Globus pallidus (tissue), 1 donor: Measurements from ENCODE around the gene EBLN2.
A peak's percentile ranks its signal among the peaks of the same experiment; 100 is the strongest.
"Not testable (repeated sequence)": the region's sequence is repeated elsewhere in the genome, so short reads cannot be mapped to it uniquely, and the experiment has no call there.

Experiments used
- DNase-seq: peaks from one replicate; pipeline ENCODE4 v3.0.0-alpha.2; 2015; ENCODE audit warnings: low spot score

The EBLN2 gene

DNA sequence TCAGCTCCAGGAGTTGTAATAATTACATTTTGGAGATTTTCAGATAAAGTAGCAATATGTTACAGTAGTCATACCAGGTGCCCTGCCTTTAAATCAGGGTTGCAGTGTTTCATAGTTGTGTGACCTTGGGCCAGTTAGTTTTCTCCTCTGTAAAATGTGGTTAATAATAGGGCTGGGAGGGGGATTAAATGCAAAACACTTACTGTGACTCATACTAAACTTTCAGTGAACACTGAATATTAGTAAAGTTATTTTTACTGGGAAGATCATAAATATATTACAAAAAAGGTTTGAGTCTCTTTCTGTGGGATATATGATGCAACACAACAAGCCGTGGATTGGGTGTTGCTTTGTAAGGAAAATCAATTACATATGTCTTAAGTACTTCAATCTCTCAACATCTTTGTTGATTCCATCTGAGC is 1.1 kb upstream of the EBLN2 start:
- DNase-seq: no peak

DNA sequence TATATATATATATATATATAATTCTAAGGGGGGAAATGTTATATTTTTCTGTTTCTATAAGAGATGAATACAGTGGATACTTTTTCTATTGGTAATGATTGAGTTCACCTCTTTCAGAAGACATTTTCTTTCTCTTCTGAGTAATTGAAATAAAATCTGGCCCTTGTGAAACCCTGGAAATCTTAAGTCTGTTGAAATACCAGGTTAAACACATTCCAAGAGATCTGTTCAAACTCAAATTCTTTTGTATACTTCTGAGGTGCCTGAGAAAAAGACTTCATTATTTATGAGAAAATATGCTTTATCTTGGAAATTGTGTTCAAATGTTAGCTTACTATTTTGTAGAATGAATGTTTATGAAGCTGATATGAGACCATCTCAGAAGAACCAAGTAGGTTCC is 4.8 kb downstream of the EBLN2 start:
- not testable (repeated sequence) for DNase-seq

DNA sequence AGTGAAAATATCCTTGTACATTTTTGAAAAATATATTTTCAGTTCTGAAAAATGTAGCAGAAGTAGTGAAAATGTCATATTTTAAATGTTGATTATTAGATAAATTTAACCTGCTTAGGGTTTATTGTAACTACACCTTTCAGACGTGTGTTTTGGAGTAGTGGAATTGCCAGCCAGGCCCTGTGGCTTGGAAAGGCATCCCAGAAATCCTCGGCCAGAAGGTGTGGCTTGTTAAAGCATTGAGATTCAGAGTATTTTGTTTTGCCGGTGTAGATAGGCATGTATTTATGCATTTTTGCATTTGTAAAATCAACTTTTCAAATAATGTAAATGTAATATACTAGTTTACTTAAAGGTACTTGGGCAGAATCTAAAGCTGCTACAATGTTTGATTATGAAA is 7.0 kb downstream of the EBLN2 start:
- DNase-seq: no peak

DNA sequence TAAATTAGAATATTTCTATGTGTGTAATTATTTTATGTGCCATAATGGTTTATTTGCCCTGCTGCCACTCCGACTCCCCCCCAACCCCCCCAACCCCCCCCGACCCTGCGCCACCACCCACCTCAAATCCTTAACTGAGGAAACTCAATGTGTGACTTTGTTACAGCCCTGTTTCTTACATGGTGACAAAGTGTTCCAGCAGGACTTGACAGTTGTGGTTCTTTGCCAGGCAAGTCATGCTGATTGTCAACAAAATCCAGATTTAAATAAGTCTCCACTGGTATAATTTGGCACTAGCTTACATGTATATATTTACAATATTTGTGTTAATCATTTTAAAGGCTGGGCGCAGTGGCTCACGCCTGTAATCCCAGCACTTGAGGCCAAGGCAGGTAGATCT is 7.7 kb downstream of the EBLN2 start:
- no peak for DNase-seq

DNA sequence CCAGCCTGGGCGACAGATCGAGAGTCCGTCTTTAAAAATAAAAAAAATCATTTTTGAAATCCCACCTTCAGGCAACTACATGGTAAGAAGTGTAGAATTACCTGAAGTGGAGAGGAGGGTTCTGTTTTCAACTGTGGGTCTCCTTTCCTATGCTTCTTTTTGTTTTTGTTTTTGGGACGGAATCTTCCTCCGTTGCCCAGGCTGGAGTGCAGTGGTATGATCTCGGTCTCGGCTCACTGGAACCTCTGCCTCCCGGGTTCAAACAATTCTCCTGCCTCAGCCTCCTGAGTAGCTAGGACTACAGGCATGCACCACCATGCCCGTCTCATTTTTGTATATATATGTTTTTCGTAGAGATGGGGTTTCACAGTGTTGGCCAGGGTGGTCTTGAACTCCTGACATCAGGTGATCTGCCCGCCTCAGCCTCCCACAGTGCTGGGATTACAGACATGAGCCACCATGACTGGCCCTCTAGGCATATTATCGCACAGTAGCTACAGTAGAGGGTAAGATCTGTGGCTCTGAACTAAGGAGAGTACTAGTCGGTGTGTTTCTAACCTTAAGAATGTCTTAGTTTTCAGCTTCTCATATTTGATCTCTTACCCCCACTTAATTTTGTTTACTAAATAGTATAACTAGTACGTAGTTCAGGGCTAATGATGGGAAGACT is 8.5 kb downstream of the EBLN2 start:
- no peak for DNase-seq

DNA sequence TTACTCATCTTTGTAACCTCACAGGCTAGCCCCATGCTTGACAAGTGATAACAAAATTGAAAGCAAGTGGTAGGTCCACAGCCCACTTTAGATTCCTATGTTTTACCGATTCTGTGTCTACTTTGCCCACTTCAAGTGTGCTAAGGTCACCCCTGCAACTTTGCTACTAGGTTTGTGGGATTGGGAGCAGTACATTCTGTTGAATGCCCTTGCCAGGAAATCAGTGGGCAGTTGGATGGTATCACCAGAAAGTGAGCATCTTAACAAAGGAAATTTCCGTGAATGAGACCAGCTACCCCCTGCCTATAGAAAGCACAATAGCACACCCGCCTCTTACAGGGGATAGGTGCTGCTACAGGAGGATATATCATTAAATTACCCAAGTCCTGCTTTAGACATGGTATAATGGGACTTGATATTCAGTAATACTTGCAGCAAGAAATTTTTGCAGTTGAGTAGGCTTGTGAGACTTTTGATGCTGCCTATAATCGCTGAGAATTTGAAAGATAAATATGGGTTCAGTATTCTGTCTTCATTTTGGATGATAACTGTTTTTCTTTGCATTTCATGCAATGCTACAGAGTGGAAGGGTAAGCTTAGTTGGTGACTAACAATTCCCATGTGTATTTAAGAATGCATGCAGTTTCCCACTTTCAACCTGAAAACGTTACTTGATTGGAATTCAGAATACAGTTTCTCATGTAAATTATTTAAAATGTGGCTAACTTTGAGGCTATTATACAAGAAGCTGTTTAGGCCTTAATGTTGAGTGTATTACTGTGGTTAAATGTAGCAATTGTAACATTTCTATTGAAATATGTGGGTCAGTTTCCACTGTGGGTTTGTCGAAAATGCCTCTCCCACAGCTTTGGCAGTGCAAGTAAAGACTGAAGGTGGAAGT is 9.5 kb downstream of the EBLN2 start:
- DNase-seq: no peak

DNA sequence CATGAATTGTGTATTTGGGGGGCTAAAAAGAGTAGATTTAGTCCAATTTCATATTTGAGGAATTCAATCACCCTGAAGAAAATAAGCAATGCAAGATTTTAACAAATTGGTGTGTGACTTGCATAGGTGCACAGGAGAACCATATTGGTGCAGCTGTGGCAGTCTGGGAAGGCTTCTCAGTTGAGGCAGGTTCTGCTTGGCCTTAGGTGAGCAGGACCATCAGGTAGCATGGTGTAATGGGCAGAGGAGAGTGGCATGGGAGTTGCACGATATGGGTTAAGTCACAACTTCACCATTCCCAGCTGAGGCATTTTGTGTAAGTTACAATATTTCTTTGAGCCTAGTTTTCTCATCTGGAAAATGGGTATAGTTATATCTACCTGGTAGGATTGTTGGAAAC is 10.5 kb downstream of the EBLN2 start:
- no peak for DNase-seq

DNA sequence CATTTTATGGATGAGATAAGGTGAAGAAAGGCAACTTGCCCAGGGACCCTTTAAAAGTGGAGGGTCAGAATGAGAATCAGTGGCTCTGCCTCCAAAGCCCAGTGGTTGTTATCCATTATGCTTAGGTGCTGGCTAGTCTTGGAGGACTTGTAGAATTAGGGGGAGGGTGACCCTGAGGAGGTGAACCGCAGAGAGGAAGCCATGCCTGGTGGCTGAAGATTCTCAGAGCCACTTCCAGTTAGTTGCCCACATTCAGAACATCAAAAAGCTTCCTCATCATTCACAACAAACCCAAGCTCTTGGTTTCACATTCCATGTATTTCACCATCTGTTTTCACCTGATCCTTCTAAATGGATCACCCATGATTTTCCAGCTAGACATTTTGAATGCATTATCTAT is 11.2 kb downstream of the EBLN2 start:
- DNase-seq: no peak

DNA sequence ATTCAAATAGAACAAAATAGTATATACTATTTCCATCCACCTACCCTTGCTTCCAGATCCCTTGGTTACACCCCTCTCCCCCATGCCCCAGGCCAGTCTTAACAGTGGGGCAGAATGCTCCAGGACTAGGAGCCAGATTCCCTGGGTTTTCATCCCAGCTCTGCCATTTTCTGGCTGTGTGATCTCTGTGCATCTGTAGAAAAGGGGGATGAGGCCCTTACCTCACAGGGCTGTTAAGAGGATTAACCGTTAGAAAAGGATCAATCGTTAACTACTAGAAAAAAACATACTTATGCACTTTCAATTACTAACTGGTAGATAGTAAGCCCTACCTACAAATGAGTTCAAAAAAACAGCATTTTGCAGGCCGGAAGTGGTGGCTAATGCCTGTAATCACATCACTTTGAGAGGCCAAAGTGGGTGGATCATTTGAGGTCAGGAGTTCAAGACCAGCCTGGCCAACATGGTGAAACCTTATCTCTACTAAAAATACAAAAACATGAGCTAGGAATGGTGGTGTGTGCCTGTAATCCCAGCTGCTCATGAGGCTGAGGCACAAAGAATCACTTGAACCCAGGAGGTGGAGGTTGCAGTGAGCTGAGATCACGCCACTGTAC is 11.7 kb downstream of the EBLN2 start:
- DNase-seq: no peak

DNA sequence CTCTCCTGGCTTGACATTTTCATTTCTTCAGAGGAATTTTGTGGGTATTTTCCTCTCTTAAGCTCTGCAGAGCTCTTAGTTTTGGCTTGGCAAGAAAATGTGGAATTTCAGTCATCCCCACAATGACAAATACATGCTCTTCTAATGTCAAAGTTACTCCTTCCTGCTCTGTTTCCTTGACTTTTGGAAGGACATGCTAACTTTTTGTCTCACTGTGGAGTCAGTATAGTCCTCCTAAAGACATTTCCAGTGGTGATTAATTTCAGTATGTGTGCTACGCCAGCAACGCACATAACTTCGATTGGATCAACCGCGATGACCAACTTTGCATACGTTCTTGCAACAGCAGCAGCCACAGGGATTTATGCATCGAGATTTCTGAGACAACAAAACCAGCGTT is 13.3 kb downstream of the EBLN2 start:
- DNase-seq: no peak

DNA sequence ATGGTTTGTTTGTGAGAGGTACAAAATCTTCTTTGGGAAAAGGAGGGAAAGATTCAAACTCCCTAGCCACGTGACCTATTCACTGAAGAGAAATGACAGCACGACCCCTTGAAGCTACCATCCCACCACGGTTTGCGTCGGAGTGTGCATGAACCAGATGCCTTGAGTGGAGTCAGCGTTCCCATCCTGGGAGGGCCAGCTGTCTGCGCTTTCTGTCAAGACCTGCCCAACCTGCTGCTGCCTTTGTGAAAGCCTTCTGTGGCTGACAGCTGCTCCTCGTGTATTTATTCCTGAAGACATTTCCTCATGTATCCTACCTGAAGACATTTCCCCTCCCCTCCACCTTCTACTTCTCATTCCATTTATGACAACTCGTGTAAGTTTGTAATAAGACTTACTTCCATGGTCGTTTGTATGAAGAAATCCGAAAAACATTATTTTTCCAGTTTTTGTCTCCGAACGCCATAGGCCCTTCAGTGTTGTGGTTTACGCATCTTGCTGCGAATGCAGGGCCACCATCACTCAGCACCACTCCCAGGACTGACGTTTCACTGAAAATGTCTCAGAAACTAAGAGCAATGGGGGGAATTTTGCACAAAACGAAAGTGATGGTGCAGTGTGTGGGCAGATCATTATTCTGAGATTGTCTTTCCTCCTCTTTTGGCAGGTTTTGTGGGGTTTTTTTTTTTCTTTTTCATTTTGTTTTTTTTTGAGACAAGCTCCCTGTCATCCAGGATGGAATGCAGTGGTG is 18.9 kb downstream of the EBLN2 start:
- no peak for DNase-seq

DNA sequence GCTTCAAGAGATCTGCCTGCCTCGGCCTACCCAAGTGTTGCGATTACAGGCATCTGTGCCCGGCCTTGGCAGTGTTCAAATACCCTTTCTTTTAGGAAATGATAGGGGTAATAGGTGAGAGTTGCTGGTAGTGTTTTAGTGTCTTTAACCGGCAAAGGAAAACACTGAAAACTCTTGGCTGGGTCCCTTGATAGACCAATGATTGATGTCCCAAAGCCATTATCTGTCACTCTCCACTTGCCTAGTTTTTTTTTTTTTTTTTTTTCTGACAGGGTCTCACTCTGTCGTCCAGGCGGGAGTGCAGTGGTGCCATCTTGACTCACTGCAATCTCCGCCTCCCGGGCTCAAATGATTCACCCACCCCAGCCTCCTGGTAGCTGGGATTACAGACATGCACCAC is 19.7 kb downstream of the EBLN2 start:
- no peak for DNase-seq

DNA sequence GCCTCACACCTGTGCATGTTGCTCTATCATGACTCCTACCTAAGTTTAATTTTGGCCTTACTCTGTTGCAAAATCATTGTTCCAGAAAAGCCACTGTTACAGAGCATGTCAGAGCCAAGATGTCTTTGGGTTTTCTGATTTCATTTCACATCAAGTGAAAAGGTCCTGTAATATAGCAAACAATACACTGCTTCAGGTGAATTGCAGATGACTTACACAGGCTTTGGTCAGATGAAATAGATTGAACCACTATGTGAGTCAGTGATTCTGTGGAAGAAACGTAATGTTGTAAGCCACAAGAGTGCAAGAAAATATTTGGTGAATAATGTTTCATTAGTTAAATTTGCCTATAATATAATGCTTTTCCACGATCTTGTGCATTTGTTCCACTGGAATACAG is 22.7 kb downstream of the EBLN2 start:
- DNase-seq: no peak

DNA sequence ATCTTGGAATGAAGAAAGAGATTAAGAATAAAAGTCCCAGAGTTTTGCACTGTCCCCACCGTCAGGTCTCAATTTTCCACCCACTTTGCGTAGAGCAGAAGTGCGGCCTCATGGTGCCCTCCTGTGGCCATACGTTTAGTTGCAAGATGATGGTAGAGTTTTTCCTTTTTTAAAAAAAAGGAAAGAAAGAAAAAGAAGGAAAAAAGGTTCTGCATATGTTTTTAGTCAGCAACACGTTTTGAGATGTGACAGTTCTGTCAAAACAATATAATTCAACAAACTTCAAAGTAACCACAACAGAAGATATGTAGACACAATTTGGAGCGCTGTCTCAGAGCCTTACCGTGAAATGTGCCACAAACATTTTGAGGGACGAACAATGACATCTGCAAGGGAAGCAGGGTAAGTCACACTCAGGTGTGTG is 24.6 kb downstream of the EBLN2 start:
- peak; percentile 39 for DNase-seq

DNA sequence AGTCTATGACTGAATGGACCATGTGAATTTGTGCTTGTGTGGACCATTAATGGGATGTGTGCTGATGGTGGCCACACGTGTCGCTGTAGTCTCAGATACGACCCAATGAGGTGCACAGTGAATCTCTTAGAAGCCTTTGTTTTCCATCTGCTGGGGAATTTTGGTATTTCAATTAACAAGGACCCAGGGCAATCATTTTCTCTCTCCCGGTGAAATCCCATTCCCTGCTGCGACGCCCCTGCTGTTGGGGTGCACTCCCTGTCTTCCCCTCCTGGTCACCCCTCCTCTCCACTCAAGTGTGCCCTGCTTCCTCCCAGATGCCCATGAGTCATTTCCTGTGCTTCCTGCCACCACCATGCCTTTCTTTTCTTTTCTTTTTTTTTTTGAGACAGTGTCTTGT is 32.7 kb downstream of the EBLN2 start:
- no peak for DNase-seq

DNA sequence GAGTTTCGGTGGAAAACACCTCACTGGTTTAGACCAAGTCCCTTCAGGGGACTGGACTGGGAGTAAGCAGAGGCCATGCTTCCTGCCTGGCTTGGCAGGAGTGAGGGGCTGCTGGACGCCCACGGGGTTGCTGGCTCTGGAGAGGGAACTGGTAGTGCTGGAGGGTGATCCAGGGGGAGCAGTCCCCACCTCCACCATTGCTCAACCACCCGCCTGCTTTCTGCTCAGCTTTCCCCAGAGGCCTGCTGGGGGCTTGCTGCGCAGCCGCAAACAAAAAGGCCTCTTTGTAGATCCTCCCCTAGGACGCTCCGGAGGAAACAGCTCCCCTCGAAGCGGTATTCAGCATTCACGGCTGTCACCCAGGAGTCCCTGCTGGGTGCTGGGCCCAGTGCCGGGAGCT is 33.5 kb downstream of the EBLN2 start:
- DNase-seq: no peak

DNA sequence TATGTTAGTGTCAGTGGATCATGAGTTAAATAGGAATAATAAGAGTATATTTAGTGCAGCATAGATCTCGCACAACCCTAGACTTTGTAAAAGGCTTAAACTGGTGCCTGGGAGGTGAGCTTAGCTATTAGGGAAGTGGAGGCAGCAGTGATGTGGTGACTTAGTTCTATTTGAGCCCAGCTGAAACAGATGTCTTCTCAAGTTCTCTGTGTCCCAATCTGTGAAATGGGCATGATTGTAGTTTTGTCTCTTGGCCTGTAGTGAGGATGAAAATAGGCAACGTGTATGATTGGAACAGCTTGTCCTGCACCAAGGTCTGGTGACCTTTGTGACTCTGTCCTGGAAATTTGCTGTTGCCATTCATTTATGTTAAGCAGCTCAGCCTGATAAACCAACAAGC is 34.7 kb downstream of the EBLN2 start:
- DNase-seq: no peak

DNA sequence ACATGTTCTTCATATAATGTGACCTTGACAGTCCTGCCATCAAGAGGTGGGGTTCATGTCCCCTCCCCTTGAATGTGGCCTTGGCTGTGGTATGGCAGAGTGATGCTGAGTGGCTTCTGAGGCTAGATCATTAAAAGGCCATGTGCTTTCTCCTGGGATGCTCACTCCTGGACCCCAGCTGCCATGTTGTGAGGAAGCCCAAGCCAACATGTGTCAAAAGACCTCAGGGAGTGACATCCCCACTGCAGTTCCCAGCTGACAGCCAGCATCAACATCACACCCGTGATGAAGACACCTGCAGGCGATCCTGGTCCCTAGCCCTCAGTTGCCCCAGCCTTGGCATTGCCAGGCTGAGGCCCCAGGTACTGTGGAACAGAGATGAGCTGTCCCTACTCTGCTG is 36.6 kb downstream of the EBLN2 start:
- DNase-seq: no peak

DNA sequence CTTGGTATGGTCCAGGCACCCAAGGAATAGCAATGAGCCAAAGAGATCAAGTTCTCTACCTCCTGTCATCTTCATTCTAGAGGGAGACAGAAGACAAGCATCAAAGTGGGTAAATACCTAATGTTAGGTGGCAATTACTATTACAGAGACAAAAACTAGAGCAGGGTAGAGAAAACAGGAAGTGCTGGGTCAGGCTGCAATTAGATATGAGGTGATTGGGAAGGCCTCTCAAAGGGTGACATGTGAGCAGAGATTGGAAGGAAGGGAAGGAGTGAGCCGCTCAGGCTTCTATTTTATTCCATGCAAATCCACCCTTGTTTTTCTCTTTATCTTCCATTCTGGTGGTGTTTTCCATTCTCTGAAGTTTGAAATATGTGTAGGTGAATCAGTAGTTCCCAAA is 37.4 kb downstream of the EBLN2 start:
- no peak for DNase-seq

DNA sequence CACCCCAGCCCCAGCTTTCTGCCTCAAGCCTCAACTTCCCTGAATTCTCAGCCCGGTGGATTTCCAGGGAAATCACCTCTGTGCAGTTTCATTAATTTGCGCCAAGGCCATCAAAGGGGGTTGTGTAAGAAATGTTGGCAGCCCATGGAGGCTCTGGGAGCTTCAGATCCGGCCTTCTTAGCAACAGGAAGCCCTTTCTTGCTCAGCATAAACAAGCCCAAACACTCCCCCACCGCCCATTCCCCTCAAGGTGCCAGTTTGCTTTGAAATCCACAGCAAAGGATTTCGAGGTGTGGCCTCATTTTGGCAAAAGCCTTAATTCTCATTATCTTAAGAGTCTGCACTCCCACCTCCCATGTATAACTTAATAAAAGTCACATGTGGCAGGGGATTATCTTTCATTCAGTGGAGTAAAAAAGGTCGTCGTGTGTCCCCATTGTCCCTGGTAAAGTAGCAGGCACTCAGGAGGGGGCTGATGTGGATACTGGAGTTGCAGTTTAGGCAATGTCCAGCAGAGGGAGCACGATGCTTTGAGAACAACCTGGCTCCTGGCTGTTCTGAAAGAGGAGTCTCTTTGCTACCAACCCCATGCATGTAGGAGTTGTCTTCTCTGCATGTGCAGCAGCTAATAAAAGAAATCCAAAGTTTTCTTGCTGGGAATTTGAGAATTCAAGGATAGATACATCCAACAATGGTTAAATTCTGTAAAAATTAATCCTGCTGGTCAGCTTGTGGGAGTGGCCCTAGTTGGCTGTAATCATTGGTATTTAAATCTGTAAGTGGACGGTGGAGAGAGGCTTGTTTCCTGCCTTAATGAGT is 39.5 kb downstream of the EBLN2 start:
- DNase-seq: peak; percentile 80

DNA sequence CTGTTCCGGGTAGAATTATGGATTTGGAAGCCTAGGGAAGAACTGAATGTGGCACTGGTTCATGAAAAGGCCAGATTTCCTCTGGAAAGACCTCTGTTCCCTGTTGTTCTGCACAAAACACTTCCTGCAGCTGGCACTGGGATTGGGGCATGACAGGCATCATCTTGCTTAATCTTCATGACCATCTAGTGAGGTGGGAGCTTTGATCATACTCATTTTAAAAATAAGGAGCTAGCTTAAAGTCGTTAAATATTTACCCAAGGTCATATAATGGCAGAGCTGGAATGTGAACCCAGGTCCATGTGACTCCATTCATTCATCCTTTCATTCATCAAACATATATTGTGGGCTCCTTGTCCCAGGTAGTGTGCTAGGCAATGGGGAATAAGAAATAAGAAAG is 40.4 kb downstream of the EBLN2 start:
- no peak for DNase-seq

DNA sequence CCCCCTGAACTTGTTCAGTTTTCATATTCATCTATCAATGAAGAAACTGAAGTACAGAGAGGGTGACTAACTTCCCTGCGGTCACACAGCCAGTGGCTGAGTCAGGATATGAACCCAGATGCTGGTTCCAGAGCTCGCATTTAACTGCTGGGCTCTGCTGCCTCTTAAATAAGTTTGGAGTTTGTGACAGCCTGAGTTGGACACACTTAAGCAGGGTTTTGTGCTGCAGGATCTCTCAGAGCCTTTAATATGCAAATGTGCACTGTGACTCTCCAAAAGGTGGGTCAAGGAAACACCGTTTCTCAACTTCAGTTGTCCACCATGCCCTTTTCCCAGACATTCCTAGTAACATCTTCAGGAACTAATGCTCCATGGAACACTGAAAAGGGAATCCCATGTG is 45.8 kb downstream of the EBLN2 start:
- DNase-seq: no peak
